ENCODE measurements around the gene MKRN1.
"Not testable (repeated sequence)": the region's sequence is repeated elsewhere in the genome, so short reads cannot be mapped to it uniquely, and the experiment has no call there.

Gene MKRN1, protein sequence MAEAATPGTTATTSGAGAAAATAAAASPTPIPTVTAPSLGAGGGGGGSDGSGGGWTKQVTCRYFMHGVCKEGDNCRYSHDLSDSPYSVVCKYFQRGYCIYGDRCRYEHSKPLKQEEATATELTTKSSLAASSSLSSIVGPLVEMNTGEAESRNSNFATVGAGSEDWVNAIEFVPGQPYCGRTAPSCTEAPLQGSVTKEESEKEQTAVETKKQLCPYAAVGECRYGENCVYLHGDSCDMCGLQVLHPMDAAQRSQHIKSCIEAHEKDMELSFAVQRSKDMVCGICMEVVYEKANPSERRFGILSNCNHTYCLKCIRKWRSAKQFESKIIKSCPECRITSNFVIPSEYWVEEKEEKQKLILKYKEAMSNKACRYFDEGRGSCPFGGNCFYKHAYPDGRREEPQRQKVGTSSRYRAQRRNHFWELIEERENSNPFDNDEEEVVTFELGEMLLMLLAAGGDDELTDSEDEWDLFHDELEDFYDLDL

DNA sequence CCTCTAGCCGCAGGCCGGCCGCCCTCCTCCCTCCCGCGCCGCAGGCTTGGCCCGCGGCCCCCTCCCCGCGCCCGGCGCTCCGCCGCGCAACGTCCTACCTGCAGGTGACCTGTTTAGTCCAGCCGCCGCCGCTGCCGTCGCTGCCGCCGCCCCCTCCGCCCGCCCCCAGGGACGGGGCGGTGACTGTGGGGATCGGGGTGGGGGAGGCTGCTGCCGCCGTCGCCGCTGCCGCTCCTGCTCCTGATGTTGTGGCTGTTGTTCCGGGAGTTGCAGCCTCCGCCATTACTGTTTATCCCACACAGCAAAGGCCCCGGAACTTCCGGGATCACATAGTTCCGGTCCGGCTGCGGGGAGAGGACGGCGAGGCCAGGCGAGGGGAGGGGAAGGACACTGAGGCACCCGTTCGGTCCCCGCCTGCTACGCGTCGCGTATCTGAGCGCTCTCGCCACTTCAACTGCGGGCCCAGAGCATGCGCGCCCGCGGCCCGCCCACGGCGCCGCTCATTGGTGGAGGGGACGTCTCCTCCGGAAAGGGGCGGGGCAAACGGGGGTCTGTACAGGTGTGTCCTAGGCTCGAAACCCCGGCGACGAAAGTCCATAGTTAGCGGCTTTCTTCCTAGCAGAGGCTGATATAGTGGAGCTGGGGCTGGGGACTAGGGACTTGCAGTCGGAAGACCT lies at the start of gene MKRN1:
Gene MKRN1 (minus strand): TSS at position 444 of the 677 bp plus-strand sequence. CDS start 161 bp downstream, at position 283.
- peak; percentile 90 to 93 for DNase-seq (ENCODE audit: low read depth in 2 of 2)

DNA sequence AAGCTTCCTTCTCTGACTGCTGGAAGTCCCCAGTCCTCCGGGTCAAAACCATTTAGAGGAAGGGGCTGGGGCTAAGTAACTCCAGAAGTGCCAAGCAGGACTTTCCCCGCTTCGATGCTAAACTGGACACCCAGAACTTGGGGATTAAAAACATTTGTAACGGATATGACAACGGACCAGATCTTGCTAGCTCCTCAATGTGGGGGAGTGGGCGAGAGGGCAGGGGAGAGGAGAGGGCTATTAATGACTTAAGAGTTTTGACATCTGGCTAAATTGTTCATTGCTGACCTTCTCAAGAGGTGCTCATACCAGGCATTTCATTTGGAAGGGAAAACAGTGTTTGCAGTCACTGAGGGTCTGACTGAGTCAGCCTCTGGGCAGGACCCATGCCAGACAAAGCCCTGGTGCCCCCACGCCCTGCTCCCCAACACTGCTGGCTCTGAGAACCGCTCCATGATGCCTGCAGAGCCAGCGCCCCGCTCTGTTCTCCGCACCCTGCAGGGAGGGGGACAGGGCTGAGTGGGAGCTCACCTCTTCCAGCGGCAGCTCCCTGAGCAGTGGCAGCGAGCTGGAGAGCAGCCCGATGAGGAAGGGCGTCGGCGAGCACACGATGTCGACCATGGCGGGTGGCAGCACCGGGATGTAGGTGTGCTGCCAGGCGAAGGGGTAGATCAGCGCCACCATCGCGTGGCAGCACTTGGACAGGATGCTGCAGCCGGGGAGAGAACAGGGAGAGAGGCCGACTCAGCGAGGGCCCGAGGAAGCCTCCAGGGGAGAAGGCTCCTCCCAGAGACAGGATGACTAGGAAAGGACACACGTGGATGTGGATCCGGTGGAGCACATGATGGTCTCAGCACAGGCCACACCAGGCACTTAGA lies 47.7 kb upstream of the MKRN1 start:
- DNase-seq (ENCODE audit: low read depth in 2 of 2) = no peak

DNA sequence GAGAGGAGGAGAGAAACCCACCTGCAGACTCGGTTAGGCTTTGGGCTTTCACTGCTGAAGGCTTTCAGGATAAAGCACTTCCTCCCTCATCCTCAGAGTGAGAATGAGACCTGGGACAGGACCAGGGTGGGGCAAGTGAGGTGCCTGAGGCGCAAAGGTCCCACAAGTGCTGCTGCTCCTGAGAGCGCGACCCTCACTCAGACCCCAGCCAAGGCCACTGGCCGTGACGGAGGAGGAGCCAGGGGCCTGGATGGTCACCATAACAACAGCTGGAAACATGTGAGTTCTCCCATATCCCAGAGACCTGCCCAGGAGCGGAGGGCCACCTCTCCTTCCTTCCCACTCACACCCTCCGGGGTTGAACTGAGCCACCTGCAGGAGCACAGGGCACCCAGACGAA lies 46.9 kb upstream of the MKRN1 start:
- DNase-seq (ENCODE audit: low read depth in 2 of 2) = no peak

DNA sequence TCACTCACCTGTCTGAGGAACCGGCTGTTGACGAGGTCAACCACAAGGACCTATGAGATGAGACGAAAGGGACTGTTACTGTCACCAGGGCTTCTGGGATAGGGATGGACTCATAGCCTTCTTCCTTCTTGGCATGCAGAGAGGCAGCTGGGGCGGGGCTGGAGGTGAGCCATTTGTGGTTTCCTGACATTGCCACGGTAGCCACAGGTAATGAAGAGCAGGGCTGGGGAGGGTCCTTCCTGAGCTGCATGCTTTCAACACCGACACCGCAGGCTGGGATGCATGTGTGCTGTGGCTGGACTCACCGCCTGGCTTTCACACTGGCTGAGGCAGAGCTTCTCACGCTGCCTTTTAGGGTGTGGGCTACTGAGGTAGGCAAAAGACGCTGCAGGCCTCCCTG lies 46.4 kb upstream of the MKRN1 start:
- DNase-seq (ENCODE audit: low read depth in 2 of 2) = peak; percentile 4 to 21

DNA sequence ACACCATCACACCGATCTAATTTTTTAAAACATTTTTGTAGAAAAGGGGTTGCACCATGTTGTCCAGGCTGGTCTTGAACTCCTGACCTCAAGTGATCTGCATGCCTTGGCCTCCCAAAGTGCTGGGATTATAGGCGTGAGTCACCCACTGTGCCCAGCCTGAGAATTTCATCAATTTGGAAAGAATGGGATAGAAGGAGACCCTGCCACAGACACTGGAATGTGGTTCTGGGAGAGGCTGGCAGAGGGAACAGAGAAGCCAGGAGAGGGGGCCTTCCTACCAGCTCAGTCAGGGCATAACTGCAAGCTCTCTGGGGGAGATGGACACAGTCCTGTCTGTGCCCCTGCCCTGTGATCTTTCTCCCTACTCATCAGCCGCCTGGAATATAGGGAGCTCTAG lies 42.1 kb upstream of the MKRN1 start:
- DNase-seq (ENCODE audit: low read depth in 2 of 2) = no peak

DNA sequence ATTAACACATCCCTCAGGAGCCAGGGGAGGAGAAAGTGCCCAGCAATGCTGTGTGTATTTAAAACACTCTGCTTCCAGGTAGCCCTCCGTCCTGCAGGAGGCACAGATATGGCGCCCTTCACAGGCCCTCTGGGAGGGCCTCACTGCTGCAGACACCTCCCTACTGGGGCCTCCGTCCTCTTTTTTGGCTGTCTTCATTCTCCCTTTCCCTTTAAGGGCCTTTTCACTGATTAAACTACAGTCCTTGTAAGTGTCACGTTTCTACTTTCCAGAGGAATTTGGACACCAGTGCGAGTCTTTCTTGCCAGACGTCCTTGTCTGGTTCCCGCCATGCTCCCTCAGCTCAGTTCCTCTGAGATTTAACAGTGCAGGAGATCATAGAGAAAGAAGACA lies 39.7 kb upstream of the MKRN1 start:
- no peak for DNase-seq (ENCODE audit: low read depth in 2 of 2)

DNA sequence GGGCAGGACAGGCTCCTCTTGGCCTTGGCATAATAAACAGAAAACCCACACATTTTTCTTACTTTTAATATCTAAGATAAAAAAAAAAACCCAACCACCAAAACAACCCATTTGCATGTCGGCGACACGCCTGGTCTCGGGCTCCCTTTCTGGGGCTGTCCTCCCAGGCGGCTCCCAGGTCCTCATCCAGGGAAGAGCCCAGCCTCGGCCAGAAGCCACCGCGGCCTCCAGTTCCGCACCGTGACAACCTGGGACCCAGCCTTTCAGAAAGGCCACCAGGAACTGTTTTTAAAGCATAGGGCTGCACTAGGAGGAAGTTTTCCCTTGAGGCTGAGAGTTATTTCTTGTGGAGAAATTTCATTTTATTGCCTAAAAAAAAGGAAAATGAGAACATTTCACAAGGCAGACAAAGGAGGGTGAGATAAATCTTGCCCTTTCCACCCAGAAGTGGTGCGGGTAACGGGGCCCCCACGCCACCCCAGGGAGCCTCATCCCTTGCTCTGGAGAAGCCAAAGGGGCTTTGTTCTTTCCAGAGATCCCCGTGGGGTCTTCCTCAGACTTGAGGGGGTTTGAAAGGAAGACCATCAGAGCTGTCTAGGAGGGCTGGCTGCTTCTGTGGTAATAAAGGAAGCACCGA lies 39.2 kb upstream of the MKRN1 start:
- DNase-seq (ENCODE audit: low read depth in 2 of 2) = no peak

DNA sequence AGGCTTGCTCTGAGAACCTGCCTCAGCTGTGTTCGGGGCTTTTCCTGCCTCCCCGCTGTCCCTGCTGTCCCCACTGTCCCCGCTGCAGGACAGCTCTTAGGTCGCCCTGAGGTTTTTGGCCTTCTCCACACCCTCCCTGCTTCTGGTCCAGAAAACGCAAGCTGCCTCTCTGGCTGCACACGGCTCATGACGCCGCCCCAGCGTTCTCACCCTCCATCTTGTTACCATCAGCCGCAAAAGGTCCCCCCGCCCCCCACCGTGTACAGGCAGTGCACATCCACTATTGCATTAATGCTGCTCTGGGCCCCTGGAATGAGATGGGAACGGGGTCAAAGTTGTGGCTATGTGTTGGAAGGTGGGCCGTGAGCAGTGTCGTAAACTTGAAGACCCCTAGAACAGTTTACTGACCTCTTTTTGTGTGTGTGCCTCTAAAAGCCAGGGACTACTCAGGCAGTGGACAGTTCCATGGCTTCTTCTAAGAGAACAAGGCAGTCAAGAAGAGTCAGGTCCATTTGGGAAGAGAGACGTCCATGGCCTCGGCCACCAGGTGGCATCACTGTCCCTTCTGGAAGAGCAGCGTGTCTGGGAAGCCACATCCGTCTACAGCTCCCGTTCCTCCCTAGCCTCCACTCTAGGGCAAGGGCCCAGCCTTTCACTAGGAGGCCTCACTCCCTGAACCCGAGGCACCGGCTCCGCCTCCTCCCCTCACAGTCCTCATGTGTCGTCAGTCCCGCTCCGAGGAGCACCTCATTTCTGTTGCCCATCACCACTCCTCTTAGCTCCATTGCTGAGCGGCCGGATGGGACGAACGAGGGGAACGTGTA lies 38.5 kb upstream of the MKRN1 start:
- peak; percentile 55 to 61 for DNase-seq (ENCODE audit: low read depth in 2 of 2)

DNA sequence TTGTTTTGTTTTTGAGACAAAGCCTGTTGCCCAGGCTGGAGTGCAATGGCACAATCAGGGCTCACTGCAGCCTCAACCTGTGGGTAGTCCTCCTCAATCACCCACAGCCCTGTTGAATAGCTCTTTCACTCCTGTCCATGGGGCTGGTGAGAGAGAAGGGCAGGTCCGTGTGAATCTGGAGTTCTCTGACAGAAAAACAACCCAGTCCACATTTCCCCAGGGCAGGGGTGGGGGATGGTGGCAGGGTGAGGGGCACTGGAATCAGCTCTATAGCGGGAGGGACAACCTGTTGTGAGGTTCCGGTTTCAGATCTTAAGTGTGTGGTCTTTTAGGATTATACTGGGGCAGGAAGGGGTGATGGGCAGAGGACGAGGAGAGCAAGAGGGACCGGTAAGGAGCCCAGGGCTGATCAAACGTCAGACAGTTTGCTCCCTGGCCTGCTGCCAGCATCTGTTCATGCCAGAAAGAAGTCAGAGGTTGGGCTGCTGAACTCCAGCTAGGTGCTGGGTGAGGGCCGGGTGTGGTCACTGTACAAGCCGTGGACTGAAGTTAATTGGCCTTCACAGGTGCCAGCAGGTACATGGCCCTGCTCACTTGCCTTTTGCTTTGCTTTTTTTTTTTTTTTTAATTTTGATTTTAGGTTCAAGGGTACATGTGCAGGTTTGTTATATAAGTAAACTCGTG lies 33.2 kb upstream of the MKRN1 start:
- DNase-seq (ENCODE audit: low read depth in 2 of 2) = no peak

DNA sequence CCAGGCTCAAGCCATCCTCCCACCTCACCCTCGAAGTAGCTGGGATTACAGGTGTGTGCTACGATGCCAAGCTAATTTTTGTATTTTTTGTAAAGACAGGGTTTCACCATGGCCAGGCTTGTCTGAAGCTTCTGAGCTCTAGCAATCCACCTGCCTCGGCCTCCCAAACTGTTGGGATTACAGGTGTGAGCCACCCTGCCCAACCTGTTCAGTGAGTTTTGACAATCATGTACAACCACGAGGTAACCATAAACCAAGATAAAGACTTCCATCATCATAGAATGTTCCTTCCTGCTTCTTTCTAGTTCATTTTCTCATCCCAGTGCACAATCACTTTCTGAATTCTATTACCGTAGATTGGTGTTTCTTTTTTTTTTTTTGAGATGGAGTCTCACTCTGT lies 30.5 kb upstream of the MKRN1 start:
- no peak for DNase-seq (ENCODE audit: low read depth in 2 of 2)

DNA sequence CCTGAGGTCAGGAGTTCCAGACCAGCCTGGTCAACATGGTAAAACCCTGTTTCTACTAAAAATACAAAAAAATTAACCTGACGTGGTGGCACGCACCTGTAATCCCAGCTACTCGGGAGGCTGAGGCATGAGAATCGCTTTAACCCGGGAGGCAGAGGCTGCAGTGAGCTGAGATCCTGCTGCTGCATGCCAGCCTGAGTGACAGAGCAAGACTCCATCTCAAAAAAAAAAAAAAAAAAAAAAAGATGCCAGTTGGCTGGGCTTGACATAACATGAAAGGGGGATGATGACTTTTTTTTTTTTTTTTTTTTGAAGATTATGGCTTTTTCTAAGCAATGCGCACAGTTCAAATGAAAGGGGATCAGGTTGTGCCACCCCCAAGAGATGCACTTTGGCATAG lies 28.3 kb upstream of the MKRN1 start:
- not testable (repeated sequence) for DNase-seq (ENCODE audit: low read depth in 2 of 2)

DNA sequence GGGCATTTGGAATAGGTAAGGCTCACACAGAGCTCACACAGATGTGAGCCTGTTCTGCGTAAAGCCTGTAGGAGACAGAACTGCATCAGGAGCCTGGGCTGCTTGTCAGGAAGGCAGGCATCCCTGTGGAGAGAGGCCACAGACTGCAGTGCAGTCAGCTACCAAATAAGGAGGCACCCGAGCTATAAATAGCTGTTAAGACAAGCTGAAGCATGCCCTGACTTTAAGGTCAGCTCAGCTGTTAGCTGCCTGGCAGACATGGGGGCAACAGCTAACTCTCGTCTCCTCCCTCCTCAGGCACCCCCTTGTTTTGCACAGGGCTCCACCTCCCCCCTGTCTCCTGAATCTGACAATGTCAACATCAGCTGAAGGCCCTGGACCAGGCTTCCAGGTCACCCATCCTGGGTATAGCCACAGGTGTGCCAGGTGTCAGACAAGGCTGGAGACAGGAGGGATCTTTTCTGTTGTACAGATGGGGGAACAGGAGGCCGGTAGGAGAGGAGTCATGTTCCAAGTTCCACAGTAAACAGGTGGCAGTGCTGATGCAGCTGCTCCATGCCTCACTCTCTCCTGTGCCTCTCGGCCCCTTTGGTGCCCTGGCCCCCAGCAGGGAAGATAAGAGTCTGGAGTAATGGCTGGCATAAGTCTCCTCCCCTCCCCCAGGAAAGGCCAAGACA lies 27.6 kb upstream of the MKRN1 start:
- no peak for DNase-seq (ENCODE audit: low read depth in 2 of 2)

DNA sequence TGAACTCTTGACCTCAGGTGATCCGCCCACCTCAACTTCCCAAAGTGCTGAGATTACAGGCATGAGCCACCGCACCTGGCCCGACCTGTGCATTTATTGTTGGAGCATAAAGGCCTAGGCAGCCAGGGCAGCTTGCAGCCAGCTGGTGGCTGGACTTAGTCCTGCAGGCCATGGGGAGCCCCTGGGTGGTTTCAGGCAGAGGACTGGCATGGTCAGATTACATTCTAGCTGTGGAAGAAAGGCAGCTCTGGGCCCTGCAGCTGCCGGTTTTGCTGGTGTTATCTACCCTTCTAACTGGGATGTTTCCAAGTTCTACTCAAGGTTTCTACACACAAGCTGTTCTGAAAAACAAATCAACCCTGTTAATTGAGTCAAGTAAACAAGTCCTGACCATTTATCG lies 22.7 kb upstream of the MKRN1 start:
- no peak for DNase-seq (ENCODE audit: low read depth in 2 of 2)

DNA sequence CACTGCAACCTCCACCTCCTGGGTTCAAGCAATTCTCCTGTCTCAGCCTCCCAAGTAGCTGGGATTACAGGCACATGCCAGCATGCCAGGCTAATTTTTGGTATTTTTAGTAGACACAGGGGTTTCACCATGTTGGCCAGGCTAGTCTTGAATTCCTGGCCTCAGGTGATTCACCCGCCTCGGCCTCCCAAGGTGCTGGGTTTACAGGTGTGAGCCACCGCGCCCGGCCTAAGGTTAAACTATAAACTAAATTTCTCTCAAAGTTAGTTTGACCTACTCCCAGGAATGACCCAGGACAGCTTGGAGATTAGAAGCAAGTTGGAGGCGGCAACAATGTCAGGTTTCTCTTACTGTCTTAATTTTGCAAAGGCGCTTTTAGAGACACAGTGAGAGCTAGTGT lies 18.5 kb upstream of the MKRN1 start:
- DNase-seq (ENCODE audit: low read depth in 2 of 2) = not testable (repeated sequence)

DNA sequence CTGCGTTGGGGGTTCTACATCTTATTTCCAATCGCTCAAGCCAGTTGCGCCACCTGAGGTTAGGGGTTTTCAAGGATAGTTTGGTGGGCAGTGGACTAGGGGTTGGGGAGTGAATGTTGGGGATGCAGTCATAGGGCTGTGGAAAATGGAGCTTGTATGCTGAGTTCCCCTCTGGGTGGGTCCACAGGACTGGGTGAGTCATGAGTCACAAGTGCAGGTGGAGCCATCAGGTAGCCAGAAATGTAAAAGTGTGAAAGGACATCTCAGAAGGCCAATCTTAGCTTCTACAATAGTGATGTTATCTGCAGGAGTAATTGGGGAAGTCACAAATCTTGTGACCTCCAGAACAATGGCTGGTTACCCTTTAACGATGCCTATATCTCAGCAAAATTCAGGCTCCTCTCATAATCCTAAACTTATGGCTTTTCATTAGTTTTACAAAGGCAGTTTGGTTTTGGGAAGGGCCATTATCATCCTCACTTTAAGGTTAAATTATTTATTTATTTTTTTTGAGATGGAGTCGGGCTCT lies 18.0 kb upstream of the MKRN1 start:
- no peak for DNase-seq (ENCODE audit: low read depth in 2 of 2)

DNA sequence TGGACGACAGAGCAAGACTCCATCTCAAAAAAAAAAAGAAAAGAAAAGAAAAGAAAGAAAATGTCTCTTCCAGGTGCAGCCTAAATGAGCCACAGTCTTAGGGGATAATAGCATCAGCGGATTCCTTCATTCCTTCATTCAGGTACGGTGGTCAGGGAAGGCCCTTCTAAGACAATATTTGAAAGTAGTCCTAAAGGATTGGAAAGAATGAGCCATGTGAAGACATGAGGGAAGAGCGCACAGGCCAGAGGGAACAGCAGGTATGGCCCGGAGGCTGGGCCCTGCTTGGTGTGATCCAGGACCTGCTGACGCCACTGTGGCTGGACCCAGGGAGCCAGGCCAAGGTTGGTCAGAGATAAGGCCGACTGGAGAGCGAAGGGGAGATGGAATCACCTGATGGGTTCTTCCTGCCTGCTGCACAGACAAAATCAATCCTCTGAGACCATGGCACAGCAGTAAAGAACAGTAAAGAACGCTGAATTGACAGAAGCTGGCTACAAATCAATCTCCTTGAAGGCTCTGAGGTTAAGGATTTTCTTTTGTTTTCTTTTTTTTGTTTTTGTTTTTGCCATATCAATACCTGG lies 16.3 kb upstream of the MKRN1 start:
- no peak for DNase-seq (ENCODE audit: low read depth in 2 of 2)

DNA sequence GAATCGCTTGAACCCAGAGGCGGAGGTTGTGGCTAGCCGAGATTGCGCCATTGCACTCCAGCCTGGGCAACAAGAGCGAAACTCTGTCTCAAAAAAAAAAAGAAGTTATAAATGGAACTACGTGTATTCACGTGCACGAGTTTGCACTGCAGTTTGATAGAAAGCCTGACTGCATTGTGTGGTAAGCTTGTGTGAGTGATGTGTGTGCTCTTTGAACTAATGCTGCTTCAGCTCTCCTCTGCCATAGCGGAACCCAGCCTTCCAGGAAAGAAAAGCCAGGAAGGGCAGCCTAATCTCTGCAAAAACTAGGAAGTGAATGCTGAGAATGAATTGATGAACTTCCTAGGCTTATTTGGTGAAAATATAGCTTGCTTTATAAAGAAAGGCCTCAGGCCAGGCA lies 15.6 kb upstream of the MKRN1 start:
- no peak for DNase-seq (ENCODE audit: low read depth in 2 of 2)

DNA sequence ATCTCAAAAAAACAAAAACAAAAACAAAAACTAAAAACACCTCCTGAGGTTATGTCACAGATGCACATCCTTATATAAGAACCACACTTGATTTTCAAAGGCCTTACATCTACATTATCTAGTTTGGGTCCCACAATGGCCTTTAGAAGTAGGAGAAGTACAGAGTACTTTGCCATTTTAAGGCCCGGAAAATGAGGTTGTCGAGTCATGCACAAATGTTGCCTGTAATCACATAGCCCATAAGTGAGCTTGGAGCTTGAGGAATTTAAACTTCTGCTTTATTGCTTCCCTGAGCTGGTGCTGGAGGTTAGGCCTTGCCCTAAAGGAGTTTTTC lies 9.7 kb upstream of the MKRN1 start:
- no peak for DNase-seq (ENCODE audit: low read depth in 2 of 2)
